A673 (cell line): Measurements from ENCODE around the gene LRGUK. TPM values are rescaled to one million over a fixed set of nuclear protein-coding genes. Genes with fewer than 3 reads are reported as not detected.
"Not testable (repeated sequence)": the region's sequence is repeated elsewhere in the genome, so short reads cannot be mapped to it uniquely, and the experiment has no call there.

Experiments used
- Bru-seq: library from RNA; stranded (reverse); fragments of 400-500 nt; gene quantifications from one replicate; lab custom pipeline; 2021; lab: Mats Ljungman, UMichigan
- BruChase-seq, 2 experiments: library from RNA; stranded (reverse); fragments of 400-500 nt; gene quantifications; one replicate each; lab custom pipeline; 2021; lab: Mats Ljungman, UMichigan
- BruUV-seq: library from RNA; stranded (reverse); fragments of 400-500 nt; replicated peaks from 2 replicates; lab custom pipeline; 2021; lab: Mats Ljungman, UMichigan
- CTCF ChIA-PET: fragments of 300-600 bp; sonication (Branson Sonifier 250); formaldehyde crosslinking; loops from one replicate; lab custom pipeline; 2022; ENCODE audit warnings: antibody characterized with exemption; lab: Charles Lee
- POLR2A ChIA-PET: fragments of 300-600 bp; sonication (Branson Sonifier 250); formaldehyde crosslinking; loops from one replicate; lab custom pipeline; 2022; ENCODE audit warnings: antibody characterized with exemption; ENCODE audit not compliant: low non-redundant PET; lab: Charles Lee
- DNase-seq: peaks from one replicate; pipeline ENCODE4 v3.0.0-alpha.2; 2015; ENCODE audit warnings: low spot score
- H3K27ac ChIP-seq: fragments of 200-600 bp; sonication (generic); 2 replicates; pipeline ENCODE4 v1.5.1; 2016; ENCODE audit warnings: mixed run types, low read depth, mild to moderate bottlenecking, mixed read lengths, antibody characterized with exemption, low read length; ENCODE audit not compliant: poor library complexity, severe bottlenecking
- H3K27me3 ChIP-seq: fragments of 200-600 bp; sonication (generic); replicated peaks from 2 replicates; pipeline ENCODE4 v1.6.1; 2017; ENCODE audit warnings: mixed run types, low read depth, mild to moderate bottlenecking, mixed read lengths, antibody characterized with exemption, low read length; ENCODE audit not compliant: insufficient read depth, poor library complexity
- H3K36me3 ChIP-seq: fragments of 200-600 bp; sonication (generic); 2 replicates; pipeline ENCODE4 v1.6.1; 2016; ENCODE audit warnings: mixed run types, mild to moderate bottlenecking, mixed read lengths, antibody characterized with exemption, low read length; ENCODE audit not compliant: insufficient read depth, poor library complexity, severe bottlenecking
- H3K4me1 ChIP-seq: fragments of 200-600 bp; sonication (generic); 2 replicates; pipeline ENCODE4 v1.6.1; 2017; ENCODE audit warnings: mixed run types, mild to moderate bottlenecking, mixed read lengths, antibody characterized with exemption, low read length; ENCODE audit not compliant: insufficient read depth, poor library complexity, severe bottlenecking
- H3K4me3 ChIP-seq: fragments of 200-600 bp; sonication (generic); 2 replicates; pipeline ENCODE4 v1.5.1; 2016; ENCODE audit warnings: low read depth, mixed run types, mild to moderate bottlenecking, mixed read lengths, low read length; ENCODE audit not compliant: poor library complexity, severe bottlenecking
- H3K9me3 ChIP-seq: fragments of 200-600 bp; sonication (generic); 2 replicates; pipeline ENCODE4 v1.6.1; 2016; ENCODE audit warnings: mixed run types, low read depth, mild to moderate bottlenecking, mixed read lengths, antibody characterized with exemption, low read length; ENCODE audit not compliant: poor library complexity, severe bottlenecking
- EZH2 ChIP-seq: fragments of 200-600 bp; sonication (generic); IDR thresholded peaks from 2 replicates; pipeline ENCODE4 v1.6.1; 2017; ENCODE audit warnings: borderline replicate concordance, low read depth, mild to moderate bottlenecking, mixed read lengths, antibody characterized with exemption, low read length; ENCODE audit not compliant: poor library complexity, severe bottlenecking
- intact Hi-C: fragments of 100-400 bp; cut with micrococcal nuclease; formaldehyde crosslinking; loops from one replicate; pipeline ENCODE4 v1.10.0; 2022; ENCODE audit not compliant: unreplicated experiment
- long read RNA-seq: library from polyadenylated mRNA; stranded (forward); transcript quantifications from one replicate; pipeline ENCODE4 v2.0.0, GENCODE V29; 2022
- total RNA-seq: library from RNA; stranded (reverse); gene quantifications from 2 replicates; pipeline ENCODE4 v1.2.3, GENCODE V29; 2021
- TF ChIP-seq, protein P1 (sequence below): fragments of 300-800, 200-600 bp; sonication (generic); conservative IDR thresholded peaks from 2 replicates; pipeline ENCODE4 v1.5.1; 2017; ENCODE audit warnings: low read depth, mild to moderate bottlenecking, antibody characterized with exemption, low read length, moderate library complexity, mixed read lengths

LRGUK gene, protein sequence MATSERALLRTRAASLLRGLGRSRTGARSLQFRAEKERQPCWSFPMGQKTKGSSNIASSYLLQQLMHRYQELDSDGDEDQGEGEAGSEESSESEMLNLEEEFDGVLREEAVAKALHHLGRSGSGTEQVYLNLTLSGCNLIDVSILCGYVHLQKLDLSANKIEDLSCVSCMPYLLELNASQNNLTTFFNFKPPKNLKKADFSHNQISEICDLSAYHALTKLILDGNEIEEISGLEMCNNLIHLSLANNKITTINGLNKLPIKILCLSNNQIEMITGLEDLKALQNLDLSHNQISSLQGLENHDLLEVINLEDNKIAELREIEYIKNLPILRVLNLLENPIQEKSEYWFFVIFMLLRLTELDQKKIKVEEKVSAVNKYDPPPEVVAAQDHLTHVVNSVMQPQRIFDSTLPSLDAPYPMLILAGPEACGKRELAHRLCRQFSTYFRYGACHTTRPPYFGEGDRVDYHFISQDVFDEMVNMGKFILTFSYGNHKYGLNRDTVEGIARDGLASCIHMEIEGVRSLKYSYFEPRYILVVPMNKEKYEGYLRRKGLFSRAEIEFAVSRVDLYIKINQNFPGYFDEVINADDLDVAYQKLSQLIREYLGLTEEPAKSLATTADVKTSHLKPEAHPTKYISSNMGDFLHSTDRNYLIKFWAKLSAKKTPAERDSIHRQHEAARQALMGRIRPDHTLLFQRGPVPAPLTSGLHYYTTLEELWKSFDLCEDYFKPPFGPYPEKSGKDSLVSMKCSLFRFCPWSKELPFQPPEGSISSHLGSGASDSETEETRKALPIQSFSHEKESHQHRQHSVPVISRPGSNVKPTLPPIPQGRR
- 0.54 and 0.74 TPM in 2 replicates for total RNA-seq
- percentile 39 among the genes with signal in this experiment for Bru-seq, nascent RNA
- BruChase-seq, experiment 1, labeled RNA remaining after a 2-hour chase, result percentile 46 among the genes with signal in this experiment
- BruChase-seq, experiment 2, labeled RNA remaining after a 6-hour chase, result percentile 49 among the genes with signal in this experiment
- long read RNA-seq, partial matches to known transcripts, result 0 of 2 reads
- long read RNA-seq, other reads (novel, unspliced or antisense), result 2 of 2 reads

DNA sequence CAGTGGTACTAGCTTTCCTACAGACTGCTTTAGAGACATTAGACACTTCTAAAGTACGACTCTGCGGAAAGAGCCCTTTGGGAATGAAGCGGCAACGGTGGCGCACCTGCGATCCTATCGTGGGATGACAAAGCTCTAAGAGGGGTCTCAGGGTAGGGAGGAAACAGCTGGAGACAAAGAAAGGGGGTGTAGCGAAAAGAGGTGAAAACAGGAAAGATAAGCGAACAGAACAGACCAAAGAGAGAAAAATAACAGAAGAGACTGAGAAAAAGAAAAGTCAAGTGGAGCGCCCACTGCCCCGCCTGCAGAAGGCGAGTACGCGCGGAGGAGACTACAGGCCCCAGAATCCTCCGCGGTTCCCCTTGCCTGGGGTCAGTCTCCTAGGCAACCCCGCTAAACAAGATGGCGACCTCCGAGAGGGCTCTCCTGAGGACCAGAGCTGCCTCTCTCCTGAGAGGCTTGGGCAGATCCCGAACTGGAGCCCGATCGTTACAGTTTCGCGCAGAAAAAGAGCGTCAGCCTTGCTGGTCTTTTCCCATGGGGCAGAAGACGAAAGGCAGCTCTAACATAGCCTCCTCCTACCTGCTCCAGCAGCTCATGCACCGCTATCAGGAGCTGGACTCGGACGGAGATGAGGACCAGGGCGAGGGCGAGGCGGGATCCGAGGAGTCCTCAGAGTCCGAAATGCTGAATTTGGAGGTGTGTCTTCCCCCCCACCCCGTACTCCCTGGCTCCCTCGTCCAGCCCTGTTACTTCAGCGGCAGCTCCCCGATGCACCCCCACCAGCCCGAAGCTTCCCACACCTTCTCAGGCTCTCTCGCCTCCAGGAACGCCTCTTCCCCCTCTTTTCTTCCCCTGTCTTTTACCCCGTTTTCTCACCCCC lies at the start of gene LRGUK:
TSS of gene LRGUK (plus strand) at position 375 of the 883 bp plus-strand sequence. CDS start at position 403, 28 bp downstream.
- H3K36me3 ChIP-seq, result no peaks in the 10 kb centered on the region
- H3K9me3 ChIP-seq, result no peaks in the 10 kb centered on the region
- TF ChIP-seq, protein P1, sequence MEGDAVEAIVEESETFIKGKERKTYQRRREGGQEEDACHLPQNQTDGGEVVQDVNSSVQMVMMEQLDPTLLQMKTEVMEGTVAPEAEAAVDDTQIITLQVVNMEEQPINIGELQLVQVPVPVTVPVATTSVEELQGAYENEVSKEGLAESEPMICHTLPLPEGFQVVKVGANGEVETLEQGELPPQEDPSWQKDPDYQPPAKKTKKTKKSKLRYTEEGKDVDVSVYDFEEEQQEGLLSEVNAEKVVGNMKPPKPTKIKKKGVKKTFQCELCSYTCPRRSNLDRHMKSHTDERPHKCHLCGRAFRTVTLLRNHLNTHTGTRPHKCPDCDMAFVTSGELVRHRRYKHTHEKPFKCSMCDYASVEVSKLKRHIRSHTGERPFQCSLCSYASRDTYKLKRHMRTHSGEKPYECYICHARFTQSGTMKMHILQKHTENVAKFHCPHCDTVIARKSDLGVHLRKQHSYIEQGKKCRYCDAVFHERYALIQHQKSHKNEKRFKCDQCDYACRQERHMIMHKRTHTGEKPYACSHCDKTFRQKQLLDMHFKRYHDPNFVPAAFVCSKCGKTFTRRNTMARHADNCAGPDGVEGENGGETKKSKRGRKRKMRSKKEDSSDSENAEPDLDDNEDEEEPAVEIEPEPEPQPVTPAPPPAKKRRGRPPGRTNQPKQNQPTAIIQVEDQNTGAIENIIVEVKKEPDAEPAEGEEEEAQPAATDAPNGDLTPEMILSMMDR, result no peak
- TF ChIP-seq EZH2, result no peak
- peak; percentile 88 for DNase-seq
- ChIA-PET CTCF (interaction anchor here (1.7 kb wide), 1 partner anchor 14 kb away, joined by 14 read pairs; no protein-coding TSS in a partner anchor), POLR2A (no interaction called here)
- peak within 1 kb of the TSS; percentile 62 for H3K4me3 ChIP-seq
- intact Hi-C loops, result no loop called here
- H3K4me1 ChIP-seq, result peaks cover 3% of the 10 kb centered on the region
- no TSS peak for BruUV-seq
- H3K27me3 ChIP-seq, result no peaks in the 10 kb centered on the region
- H3K27ac ChIP-seq, result no peak within 1 kb of the TSS

DNA sequence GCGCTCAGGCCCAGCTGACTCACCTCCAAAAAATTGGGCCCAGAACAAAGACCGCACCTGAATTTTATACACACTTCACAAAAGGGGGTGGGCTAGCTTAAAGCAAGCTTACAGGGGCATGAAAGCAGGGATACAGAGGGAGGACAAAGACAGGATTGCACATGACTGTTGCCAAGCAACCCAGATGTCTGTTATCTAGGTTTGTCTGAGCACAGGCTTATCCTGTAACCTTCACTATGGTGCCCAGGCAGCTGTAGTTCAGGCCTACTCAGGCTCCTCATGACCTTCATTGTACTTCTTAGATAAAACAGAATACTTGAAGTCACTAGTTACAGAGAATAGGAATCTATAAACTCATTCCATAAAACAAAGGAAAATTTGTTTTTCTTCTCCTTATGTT lies 49.6 kb upstream of the LRGUK start:
- H3K27ac ChIP-seq, H3K4me1 ChIP-seq, H3K9me3 ChIP-seq, POLR2A ChIA-PET, BruUV-seq, intact Hi-C loops, H3K36me3 ChIP-seq, DNase-seq, H3K27me3 ChIP-seq, CTCF ChIA-PET, H3K4me3 ChIP-seq: not testable (repeated sequence)

DNA sequence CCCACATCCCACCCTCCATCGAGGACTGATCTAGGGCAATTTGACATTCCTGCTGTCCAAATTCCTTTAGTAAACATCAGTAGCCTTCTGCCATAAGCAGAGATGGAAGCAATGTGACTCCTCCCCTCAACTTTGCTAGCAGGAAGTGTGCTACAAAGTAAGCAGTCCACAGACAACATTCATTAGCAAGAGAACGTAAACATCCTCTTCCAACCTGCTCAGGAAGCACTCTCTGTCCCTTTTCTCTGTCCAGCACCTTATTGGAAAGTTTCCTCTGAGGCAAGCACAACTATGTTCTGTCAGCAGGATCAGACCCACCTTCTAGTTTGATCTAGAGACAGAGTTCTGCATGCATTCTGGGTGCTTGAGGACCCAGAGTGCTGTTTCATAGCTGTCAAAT lies 48.1 kb upstream of the LRGUK start:
- ChIA-PET CTCF (no interaction called here), POLR2A (no interaction called here)

More for the DNA sequence above, 48.1 kb upstream of the LRGUK start:
- TF ChIP-seq, protein P1, result no peak
- no peak for TF ChIP-seq EZH2
- Histone ChIP-seq H3K27me3 (no peaks in the 10 kb centered on the region), H3K4me3 (no peak overlapping the region), H3K4me1 (no peaks in the 10 kb centered on the region), H3K36me3 (no peaks in the 10 kb centered on the region), H3K9me3 (no peaks in the 10 kb centered on the region), H3K27ac (no peak overlapping the region)
- no peak for DNase-seq
- BruUV-seq, result no TSS peak
- intact Hi-C loops, result no loop called here
